ENCODE results near the gene MICALL2. TPM values are rescaled to one million over a fixed set of nuclear protein-coding genes. Genes with fewer than 3 reads are reported as not detected.
"Not testable (repeated sequence)": the region's sequence is repeated elsewhere in the genome, so short reads cannot be mapped to it uniquely, and the experiment has no call there.

Gene MICALL2
- total RNA-seq, 1 donor from 2014 or later: 2.1 TPM

DNA sequence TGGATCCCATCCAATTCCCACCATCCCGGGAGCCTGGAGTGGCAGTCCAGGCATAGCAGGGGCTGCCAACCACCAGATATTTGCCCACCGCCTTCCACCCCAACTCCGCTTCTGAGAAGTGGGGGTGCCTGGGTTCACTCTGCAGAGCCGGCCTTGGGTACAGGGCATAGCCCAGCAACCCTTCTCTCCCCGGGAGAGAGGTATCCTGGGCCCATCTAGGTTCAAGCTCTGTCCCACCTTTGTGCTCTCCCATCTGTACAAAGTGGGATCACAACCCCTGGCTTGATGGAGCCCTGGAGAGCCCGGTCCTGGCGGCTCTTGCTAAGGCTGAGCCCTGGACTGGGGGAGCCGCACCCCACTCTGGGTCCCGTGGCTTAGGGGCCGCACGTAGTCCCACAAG, 12.2 kb downstream of the MICALL2 start:
- Mint-ChIP-seq H3K27me3 (ENCODE audit: low read depth) (no peaks in the 10 kb centered on the region), H3K27ac (no peak overlapping the region), H3K36me3 (ENCODE audit: low read depth) (no peaks in the 10 kb centered on the region), H3K9me3 (no peaks in the 10 kb centered on the region), H3K4me1 (ENCODE audit: low read depth) (no peaks in the 10 kb centered on the region), H3K4me3 (ENCODE audit: low read depth) (no peak overlapping the region)
- DNase-seq (ENCODE audit: low spot score): no peak
- intact Hi-C loops (cut with micrococcal nuclease): no loop called here

DNA sequence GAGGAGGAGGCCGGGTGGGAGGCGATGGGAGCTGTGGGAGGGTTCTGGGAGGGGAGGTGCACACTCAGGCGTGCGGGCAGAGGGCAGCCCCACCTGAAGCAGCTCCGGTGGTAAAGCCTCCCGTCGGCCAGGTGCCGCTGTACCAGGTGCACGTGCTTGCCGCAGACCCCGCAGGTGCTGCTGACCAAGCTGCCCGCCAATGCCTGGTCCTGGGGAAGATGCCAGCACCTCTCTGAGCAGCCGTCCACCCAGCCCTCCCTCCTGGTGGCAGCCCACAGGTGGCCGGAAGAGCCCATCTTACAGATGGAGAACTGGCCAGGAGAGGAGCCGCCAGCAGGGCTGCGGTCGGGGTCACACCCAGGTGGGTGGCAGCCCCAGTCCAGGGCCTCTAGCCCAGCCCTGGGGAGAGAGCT, 12.6 kb downstream of the MICALL2 start:
- no peak overlapping the region for H3K27ac Mint-ChIP-seq
- no peaks in the 10 kb centered on the region for H3K36me3 Mint-ChIP-seq (ENCODE audit: low read depth)
- intact Hi-C loops (cut with micrococcal nuclease): no loop called here
- H3K4me3 Mint-ChIP-seq (ENCODE audit: low read depth): no peak overlapping the region
- DNase-seq (ENCODE audit: low spot score): no peak
- H3K4me1 Mint-ChIP-seq (ENCODE audit: low read depth): no peaks in the 10 kb centered on the region
- no peaks in the 10 kb centered on the region for H3K27me3 Mint-ChIP-seq (ENCODE audit: low read depth)
- no peaks in the 10 kb centered on the region for H3K9me3 Mint-ChIP-seq

DNA sequence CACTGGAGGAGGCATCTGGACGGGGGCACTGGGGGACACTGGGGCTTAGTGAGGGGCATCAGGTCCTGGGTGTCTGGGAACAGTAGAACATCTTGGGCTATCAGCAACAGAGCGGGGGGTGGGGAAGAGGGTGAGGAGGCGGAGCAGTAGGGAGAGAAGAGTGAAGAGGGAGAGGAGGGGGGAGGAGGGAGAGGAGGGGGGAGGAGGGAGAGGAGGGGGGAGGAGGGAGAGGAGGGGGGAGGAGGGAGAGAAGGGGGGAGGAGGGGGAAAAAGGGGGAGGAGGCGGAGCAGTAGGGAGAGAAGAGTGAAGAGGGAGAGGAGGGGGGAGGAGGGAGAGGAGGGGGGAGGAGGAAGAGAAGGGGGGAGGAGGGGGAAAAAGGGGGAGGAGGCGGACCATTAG, 13.2 kb downstream of the MICALL2 start:
- H3K4me3 Mint-ChIP-seq (ENCODE audit: low read depth); H3K27ac Mint-ChIP-seq; H3K36me3 Mint-ChIP-seq (ENCODE audit: low read depth); H3K27me3 Mint-ChIP-seq (ENCODE audit: low read depth); DNase-seq (ENCODE audit: low spot score); intact Hi-C loops (cut with micrococcal nuclease); H3K4me1 Mint-ChIP-seq (ENCODE audit: low read depth); H3K9me3 Mint-ChIP-seq: not testable (repeated sequence)

GRCh38 chr7:1445341-1445740, 13.9 kb downstream of the MICALL2 start:
- no peaks in the 10 kb centered on the region for H3K4me1 Mint-ChIP-seq (ENCODE audit: low read depth)

GRCh38 chr7:1444925-1445322, 14.3 kb downstream of the MICALL2 start:
- intact Hi-C loops (cut with micrococcal nuclease): no loop called here
- H3K36me3 Mint-ChIP-seq (ENCODE audit: low read depth): no peaks in the 10 kb centered on the region
- H3K9me3 Mint-ChIP-seq: no peaks in the 10 kb centered on the region
- no peak overlapping the region for H3K4me3 Mint-ChIP-seq (ENCODE audit: low read depth)
- H3K4me1 Mint-ChIP-seq (ENCODE audit: low read depth): no peaks in the 10 kb centered on the region
- no peak overlapping the region for H3K27ac Mint-ChIP-seq
- no peak for DNase-seq (ENCODE audit: low spot score)
- H3K27me3 Mint-ChIP-seq (ENCODE audit: low read depth): no peaks in the 10 kb centered on the region

More at GRCh38 chr7:1445341-1445740, 13.9 kb downstream of the MICALL2 start:
- no peak overlapping the region for H3K27ac Mint-ChIP-seq
- no peaks in the 10 kb centered on the region for H3K36me3 Mint-ChIP-seq (ENCODE audit: low read depth)
- no peaks in the 10 kb centered on the region for H3K27me3 Mint-ChIP-seq (ENCODE audit: low read depth)
- no peak for DNase-seq (ENCODE audit: low spot score)
- intact Hi-C loops (cut with micrococcal nuclease): no loop called here
- no peak overlapping the region for H3K4me3 Mint-ChIP-seq (ENCODE audit: low read depth)
- H3K9me3 Mint-ChIP-seq: no peaks in the 10 kb centered on the region

- no peak for DNase-seq (ENCODE audit: low spot score)
- Mint-ChIP-seq H3K4me1 (ENCODE audit: low read depth) (no peaks in the 10 kb centered on the region), H3K4me3 (ENCODE audit: low read depth) (no peak overlapping the region), H3K27me3 (ENCODE audit: low read depth) (no peaks in the 10 kb centered on the region), H3K36me3 (ENCODE audit: low read depth) (no peaks in the 10 kb centered on the region), H3K9me3 (no peaks in the 10 kb centered on the region), H3K27ac (no peak overlapping the region)
- intact Hi-C loops (cut with micrococcal nuclease): no loop called here
Observed at GRCh38 chr7:1444214-1444924, 14.9 kb downstream of the MICALL2 start.

GRCh38 chr7:1443587-1444200, 15.6 kb downstream of the MICALL2 start:
- H3K4me3 Mint-ChIP-seq (ENCODE audit: low read depth); H3K27me3 Mint-ChIP-seq (ENCODE audit: low read depth); H3K9me3 Mint-ChIP-seq; H3K36me3 Mint-ChIP-seq (ENCODE audit: low read depth); DNase-seq (ENCODE audit: low spot score); intact Hi-C loops (cut with micrococcal nuclease); H3K4me1 Mint-ChIP-seq (ENCODE audit: low read depth); H3K27ac Mint-ChIP-seq: not testable (repeated sequence)

- no peak overlapping the region for H3K4me3 Mint-ChIP-seq (ENCODE audit: low read depth)
- H3K27me3 Mint-ChIP-seq (ENCODE audit: low read depth): no peaks in the 10 kb centered on the region
- DNase-seq (ENCODE audit: low spot score): no peak
- H3K9me3 Mint-ChIP-seq: no peaks in the 10 kb centered on the region
- intact Hi-C loops (cut with micrococcal nuclease): no loop called here
- H3K27ac Mint-ChIP-seq: no peak overlapping the region
- H3K4me1 Mint-ChIP-seq (ENCODE audit: low read depth): no peaks in the 10 kb centered on the region
- no peaks in the 10 kb centered on the region for H3K36me3 Mint-ChIP-seq (ENCODE audit: low read depth)
Observed at GRCh38 chr7:1442355-1443124, 16.7 kb downstream of the MICALL2 start.

- intact Hi-C loops (cut with micrococcal nuclease): no loop called here
- no peaks in the 10 kb centered on the region for H3K36me3 Mint-ChIP-seq (ENCODE audit: low read depth)
- no peaks in the 10 kb centered on the region for H3K4me1 Mint-ChIP-seq (ENCODE audit: low read depth)
- H3K27ac Mint-ChIP-seq: no peak overlapping the region
- H3K9me3 Mint-ChIP-seq: no peaks in the 10 kb centered on the region
- DNase-seq (ENCODE audit: low spot score): no peak
- no peaks in the 10 kb centered on the region for H3K27me3 Mint-ChIP-seq (ENCODE audit: low read depth)
- H3K4me3 Mint-ChIP-seq (ENCODE audit: low read depth): no peak overlapping the region
Observed at GRCh38 chr7:1441615-1442354, 17.5 kb downstream of the MICALL2 start.

DNA sequence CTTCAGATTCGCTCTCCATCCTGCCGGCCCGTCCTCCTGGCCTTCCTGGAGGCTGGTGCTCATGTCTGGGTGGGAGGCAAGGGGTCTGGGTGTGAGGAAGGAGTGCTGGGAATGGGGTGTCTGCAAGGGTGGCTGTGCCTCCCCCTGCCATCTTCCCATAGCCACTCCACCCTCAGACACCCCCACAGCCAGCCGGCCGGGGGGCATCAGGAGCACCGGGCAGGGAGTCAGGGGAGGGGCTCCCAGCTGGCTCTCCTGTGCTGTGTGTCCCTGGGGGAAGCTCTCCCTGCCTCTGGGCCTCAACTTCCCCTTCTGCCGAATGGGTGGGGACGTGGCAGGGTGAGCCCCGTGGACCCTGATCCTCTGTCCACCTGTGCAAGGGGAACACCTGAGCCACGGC, 18.6 kb downstream of the MICALL2 start:
- H3K4me1 Mint-ChIP-seq (ENCODE audit: low read depth): no peaks in the 10 kb centered on the region
- no peak overlapping the region for H3K27ac Mint-ChIP-seq
- DNase-seq (ENCODE audit: low spot score): no peak
- no peaks in the 10 kb centered on the region for H3K36me3 Mint-ChIP-seq (ENCODE audit: low read depth)
- no peaks in the 10 kb centered on the region for H3K9me3 Mint-ChIP-seq
- no peak overlapping the region for H3K4me3 Mint-ChIP-seq (ENCODE audit: low read depth)
- H3K27me3 Mint-ChIP-seq (ENCODE audit: low read depth): no peaks in the 10 kb centered on the region
- intact Hi-C loops (cut with micrococcal nuclease): no loop called here

DNA sequence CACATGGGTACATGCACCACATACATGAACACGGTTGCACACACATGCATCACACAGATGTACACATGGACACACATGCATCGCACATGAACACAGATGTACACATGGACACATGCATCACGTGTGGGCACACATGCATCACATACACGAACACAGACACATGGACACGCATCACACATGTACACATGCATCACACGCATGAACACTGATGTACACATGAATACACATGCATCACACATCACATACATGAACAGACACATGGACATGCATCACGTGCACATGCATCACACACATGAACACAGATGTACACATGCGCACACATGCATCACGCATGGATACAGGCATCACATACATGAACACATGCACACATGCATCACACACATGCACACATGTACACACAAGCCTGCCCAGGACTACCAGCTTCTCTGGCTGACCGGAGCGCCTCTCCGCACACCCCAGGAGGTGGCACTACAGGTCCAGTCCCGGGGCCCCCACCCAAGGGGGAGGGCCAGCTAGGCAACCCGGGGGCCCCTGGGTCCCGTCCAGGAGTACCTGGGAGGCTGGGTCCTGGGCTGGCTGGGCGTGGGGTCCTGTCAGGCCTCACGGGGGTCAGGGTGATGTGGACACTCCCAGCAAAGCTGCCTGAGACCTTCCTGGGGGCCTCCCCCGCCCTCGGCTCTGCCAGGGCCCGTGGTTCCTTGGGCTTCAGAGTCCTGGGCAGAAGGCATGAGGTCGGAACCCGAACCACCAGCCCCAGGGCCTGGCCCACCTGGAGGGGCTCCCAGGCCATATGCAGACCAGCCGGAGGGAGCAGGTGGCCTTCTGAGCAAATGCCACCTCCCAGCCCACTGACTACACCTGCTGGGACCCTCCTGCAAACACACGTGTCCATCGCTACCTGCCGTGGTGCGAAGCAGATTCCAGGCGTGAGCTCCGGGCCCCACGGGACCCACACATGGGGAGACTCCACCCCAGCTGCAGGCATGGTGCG, 19.6 kb downstream of the MICALL2 start:
- no peaks in the 10 kb centered on the region for H3K36me3 Mint-ChIP-seq (ENCODE audit: low read depth)
- no peaks in the 10 kb centered on the region for H3K27me3 Mint-ChIP-seq (ENCODE audit: low read depth)
- intact Hi-C loops (cut with micrococcal nuclease): no loop called here
- no peaks in the 10 kb centered on the region for H3K9me3 Mint-ChIP-seq
- no peaks in the 10 kb centered on the region for H3K4me1 Mint-ChIP-seq (ENCODE audit: low read depth)
- no peak overlapping the region for H3K4me3 Mint-ChIP-seq (ENCODE audit: low read depth)
- no peak overlapping the region for H3K27ac Mint-ChIP-seq
- DNase-seq (ENCODE audit: low spot score): no peak

DNA sequence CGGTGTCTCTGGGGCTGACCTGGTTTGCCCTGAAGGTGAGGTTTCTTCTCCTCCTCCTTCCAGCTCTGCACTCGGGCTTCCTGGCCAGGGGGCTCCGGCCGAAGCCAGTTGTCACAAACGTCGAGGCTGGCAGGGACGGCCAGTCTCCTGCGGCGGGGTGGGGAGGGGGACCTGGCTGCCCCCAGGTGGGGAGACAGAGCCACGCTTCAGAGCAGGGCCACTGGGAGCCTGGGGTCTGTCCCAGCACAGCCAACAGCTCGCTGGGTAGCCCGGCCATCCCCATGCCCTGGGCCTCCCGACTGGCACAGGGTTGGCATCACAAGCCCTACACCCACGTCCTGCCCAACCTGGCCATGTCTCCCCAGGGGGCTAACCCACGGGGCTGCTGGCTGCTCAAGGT, 20.4 kb downstream of the MICALL2 start:
- Mint-ChIP-seq H3K27ac (no peak overlapping the region), H3K27me3 (ENCODE audit: low read depth) (no peaks in the 10 kb centered on the region), H3K36me3 (ENCODE audit: low read depth) (no peaks in the 10 kb centered on the region), H3K4me3 (ENCODE audit: low read depth) (no peak overlapping the region), H3K4me1 (ENCODE audit: low read depth) (no peaks in the 10 kb centered on the region), H3K9me3 (no peaks in the 10 kb centered on the region)
- intact Hi-C loops (cut with micrococcal nuclease): no loop called here
- no peak for DNase-seq (ENCODE audit: low spot score)
